Tibial nerve (tissue), 3 donors: ENCODE measurements around the gene SMAP1.

Source experiments
- POLR2A ChIP-seq, 2 donors: fragments of 450-650 bp; IDR thresholded peaks; one replicate each; pipeline ENCODE4 v1.6.1; 2017; ENCODE audit warnings: antibody characterized with exemption in 2 of 2, mild to moderate bottlenecking in 2 of 2, moderate library complexity in 2 of 2
- TF ChIP-seq, protein P1 (sequence below), 5 experiments: fragments of 200-600 bp in 3 of 5; fragments of 450-650 bp in 2 of 5; sonication (generic) in 3 of 5; IDR thresholded peaks; one replicate each; pipeline ENCODE4 v1.5.1; 2016 to 2019; ENCODE audit warnings: antibody characterized with exemption in 5 of 5, mild to moderate bottlenecking in 3 of 5, moderate library complexity in 2 of 5

DNA sequence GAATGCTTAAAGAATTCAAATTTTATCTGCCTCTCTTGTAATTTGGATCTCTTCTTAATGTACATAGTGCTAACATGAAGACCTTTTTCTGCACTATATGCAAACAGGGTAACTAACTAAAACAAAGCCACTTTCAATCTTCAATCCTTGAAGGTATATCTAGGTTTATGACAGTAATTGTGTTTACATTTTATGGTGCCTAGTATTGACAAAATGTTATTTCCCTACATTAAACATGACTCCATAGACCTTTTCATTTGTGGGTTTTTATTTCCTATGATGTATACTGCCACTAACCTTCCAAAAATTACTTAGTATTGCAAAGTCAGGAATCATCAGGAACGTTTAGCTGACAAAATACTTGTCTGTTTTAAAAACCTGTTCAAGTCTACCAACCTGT lies 193.2 kb downstream of the SMAP1 start:
- TF ChIP-seq, protein P1, sequence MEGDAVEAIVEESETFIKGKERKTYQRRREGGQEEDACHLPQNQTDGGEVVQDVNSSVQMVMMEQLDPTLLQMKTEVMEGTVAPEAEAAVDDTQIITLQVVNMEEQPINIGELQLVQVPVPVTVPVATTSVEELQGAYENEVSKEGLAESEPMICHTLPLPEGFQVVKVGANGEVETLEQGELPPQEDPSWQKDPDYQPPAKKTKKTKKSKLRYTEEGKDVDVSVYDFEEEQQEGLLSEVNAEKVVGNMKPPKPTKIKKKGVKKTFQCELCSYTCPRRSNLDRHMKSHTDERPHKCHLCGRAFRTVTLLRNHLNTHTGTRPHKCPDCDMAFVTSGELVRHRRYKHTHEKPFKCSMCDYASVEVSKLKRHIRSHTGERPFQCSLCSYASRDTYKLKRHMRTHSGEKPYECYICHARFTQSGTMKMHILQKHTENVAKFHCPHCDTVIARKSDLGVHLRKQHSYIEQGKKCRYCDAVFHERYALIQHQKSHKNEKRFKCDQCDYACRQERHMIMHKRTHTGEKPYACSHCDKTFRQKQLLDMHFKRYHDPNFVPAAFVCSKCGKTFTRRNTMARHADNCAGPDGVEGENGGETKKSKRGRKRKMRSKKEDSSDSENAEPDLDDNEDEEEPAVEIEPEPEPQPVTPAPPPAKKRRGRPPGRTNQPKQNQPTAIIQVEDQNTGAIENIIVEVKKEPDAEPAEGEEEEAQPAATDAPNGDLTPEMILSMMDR (IDR thresholded peaks at IDR 0.05), result no peak
- TF ChIP-seq POLR2A (IDR thresholded peaks at IDR 0.05), result no peak
